ENCODE measurements around the gene RFFL.

DNA sequence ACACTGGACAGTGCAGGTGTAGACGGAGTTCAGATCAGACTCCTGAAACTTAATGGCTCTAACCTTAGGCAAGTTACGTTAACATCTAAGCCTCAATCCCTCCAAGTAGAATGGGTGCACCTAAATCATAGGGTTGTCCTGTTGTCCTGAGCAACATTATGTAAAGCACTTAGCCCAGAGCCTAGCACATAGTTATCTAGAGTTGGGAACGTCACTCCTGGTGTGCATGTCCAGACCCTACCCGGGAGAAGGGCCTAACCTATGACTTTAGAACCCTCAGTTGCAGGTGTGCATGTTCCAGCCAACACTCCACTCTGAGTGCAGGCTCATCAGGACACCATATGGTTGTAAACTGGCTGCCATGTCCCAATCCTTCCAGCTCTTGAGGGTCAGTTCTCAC is 57.2 kb downstream of the RFFL start:
- no peak for TF ChIP-seq CTCF (IDR thresholded peaks at IDR 0.05; ENCODE audit: low read length)
- TF ChIP-seq EZH2 (IDR thresholded peaks at IDR 0.05; ENCODE audit: borderline replicate concordance, low read length) = no peak
